Measurements from ENCODE around the gene PLEKHA6.

PLEKHA6 gene

DNA sequence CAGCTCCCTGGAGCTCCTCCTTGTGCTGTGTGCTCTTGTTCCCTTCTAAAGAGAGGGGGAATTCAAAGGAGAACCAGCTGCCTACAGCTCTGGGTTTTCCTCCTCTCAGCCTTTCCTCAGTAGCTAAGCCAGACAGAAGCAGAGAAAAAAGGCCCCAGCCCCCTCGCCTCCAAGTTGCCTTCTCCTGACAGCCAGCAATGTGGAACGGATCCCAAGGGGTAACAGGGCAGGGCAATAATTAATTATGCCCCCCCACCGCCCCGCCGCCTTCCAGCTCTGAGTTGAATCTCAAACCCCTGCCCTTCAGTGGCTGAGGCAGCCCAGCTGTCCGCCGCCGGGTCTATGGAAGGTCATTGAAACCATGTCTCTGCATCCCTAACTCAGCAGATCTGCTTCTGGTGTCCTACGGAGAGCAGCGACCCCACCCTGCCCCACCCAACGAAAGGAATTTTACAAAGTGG, 76.9 kb downstream of the PLEKHA6 start:
- DNase-seq, result no peak

GRCh38 chr1:204280099-204280961, 79.4 kb downstream of the PLEKHA6 start:
- no peak for DNase-seq

- no peak for DNase-seq
Measured at GRCh38 chr1:204278958-204279357, 80.8 kb downstream of the PLEKHA6 start.

DNA sequence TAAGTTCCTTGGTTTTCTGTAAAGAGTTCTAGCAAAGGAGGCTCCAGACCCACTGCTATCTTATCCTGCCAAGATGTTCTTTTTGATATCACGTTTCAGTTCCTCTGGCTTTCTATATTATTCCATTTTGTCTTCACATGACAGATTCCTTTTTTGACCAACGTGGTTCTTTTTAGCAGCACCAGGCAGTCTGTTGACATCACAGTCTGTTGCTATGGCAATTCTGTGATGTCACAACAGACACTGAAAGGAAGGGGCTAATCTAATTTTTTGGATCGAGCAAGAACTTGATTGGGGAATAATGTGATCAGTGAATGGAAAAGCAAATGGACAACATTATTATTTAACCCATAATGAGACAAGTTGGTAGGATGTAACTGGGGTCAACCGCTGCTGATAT, 81.5 kb downstream of the PLEKHA6 start:
- DNase-seq, result peak; percentile 45

DNA sequence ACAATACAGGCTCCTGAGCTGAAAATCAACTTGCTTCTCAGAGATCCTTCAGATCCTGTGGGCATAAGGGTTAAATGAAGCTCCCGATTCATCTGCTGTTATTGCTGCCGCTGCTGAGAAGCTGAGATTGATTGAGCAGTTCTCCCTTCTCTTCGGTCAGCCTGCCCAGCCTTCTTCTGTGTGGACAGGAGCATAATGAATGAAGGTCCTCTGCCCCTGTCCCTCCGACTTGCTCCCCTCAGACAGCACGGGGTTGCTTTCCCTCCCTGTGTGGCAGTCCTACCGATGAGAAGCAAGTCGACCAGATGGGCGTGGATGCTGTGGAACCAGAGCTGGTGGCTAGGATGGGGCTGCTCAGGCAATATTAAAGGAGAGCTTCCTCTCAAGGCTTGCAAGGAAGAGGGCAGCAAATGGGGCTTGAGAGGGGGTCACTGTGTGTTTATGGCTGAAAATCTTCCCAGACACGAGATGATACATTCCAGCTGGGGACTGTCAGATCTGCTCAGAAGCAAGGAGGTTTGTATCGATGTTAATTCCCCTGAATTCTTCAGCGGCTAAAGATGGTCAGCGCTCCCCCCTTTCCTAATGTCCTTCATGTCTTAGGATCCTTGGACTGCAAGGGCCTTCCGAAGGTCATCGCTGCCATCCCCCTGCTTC, 82.0 kb downstream of the PLEKHA6 start:
- no peak for DNase-seq

DNA sequence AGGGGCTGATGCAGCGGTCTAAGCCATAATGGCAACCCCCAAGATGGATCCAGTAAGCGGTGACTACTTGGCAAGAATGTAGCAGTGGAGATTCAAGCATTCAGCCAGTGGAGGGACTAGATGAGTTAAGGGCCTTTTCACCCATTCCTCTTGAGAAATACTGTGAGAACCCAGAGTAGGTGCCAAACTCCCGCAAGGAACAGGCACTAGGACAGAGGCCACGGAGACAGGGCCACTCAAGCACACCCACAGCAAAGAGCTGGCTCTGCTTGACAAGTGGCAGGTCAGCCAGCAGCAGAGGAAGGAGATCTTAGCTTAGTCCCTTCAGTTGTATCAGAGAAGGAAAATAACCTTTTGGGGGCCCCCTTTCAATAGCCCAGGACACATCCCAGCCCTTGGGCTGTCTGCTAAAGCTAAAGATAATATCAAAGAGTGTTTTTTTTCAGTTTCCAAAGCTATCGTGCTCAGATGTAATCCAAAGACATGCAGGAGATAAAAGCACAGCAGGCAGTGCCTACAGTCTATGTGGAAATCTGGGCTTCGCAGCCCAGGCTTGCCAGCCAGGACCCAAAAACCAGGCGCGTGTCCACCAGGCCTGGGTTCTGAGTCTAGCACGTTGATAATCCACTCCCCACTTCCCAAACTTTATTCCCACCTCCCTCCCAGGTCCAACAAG, 83.9 kb downstream of the PLEKHA6 start:
- DNase-seq, result no peak

DNA sequence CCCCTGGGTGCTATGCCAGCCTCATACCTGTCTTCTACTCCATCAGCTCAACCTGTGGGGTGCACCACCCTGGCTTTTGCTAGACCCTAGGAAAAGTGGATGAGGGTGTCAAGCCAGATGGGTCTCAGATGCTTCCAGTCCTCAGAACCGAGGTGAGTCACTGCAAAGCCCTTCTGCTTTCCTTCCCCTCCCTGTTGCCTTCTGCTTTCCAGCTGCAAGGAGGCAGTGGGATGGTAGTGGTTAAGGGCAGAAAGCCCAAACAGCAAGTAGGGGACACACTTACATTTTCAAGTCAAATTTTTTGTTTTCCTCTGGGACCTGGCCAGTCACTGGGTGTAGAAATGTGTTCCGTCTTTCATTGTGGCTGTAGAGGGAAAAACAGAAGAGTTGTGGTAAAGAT, 85.3 kb downstream of the PLEKHA6 start:
- no peak for DNase-seq

GRCh38 chr1:204272505-204272904, 87.2 kb downstream of the PLEKHA6 start:
- no peak for DNase-seq

- DNase-seq, result no peak
Measured at GRCh38 chr1:204271970-204272369, 87.8 kb downstream of the PLEKHA6 start.

DNA sequence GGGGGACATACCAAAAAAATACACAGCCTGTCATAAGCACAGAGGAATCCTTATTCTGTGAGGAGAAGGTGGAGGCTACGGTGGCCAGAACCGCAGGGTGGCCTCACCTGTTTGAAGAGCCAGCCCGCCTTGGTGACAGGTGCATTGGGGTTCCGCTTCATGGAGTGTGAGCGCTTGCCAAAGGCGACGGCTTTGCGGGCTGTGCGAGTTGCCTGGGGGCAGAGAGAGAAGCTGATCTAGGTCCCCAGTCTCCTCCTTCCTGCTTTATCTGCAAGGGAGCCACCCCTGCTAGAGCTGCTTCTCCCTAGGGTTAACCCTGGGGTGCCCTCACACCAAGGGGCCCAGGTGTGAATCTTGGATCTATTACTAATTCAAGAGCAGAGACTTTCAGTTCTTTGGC, 91.6 kb downstream of the PLEKHA6 start:
- peak; percentile 66 for DNase-seq

DNA sequence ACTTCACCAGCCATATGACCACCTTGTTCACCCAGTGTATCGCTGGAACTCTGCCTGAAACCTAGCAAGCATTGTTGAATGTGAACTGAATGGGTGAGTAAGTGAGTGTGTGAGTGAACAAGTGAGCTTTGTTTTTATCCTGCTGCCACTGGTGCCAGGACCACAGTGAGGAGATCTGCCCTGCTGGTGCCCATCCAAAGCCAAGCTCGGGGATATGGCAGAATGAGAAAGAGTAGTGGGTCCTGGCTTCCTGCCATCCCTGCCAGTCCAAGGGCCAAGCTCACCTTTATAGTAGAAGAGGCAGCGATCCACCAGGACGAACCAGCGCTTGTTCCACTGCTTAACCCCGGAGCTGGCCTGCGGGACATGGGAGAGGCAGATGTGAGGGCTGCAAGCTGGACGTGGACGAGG, 92.5 kb downstream of the PLEKHA6 start:
- no peak for DNase-seq

- peak; percentile 91 for DNase-seq
Measured at GRCh38 chr1:204266504-204267034, 93.2 kb downstream of the PLEKHA6 start.

DNA sequence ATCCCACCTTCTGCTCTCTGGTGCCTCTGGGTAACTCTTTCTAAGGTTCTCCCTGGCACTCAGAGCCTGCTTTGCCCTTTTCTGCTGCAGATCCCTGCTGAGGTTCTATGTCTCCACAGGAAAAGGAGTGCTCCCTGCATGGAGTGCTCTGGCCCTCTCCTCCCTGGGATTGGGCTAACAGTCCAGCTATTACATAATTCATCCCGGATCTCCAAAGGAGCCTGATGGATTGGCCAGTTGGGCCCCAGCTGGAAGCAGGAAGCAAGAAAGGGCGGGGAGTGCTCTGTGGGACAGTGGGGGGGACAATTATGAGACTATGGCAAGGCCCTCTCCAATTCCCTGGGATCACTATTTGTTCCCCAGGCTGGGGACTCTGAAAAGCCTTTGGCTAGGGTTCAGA, 94.1 kb downstream of the PLEKHA6 start:
- DNase-seq, result peak; percentile 24

DNA sequence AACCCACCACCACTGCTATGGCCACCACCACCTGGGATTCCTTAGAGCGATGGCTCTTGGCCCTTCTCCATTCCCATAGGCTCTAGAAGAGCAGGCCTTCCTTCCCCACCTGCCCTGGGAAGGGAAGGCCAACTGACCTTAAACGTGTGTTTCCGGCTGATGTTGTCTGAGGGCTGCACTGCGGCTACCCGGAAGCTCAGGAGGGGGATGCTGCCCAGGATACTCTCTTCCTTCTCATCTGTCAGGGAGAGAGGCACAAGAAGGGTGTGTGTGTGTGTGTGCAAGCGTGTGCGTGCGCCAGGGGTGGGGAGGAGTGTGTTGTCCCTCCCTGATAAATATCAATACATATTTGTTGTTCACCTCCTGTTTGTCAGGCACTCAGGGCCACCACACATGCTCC, 94.9 kb downstream of the PLEKHA6 start:
- DNase-seq, result no peak

DNA sequence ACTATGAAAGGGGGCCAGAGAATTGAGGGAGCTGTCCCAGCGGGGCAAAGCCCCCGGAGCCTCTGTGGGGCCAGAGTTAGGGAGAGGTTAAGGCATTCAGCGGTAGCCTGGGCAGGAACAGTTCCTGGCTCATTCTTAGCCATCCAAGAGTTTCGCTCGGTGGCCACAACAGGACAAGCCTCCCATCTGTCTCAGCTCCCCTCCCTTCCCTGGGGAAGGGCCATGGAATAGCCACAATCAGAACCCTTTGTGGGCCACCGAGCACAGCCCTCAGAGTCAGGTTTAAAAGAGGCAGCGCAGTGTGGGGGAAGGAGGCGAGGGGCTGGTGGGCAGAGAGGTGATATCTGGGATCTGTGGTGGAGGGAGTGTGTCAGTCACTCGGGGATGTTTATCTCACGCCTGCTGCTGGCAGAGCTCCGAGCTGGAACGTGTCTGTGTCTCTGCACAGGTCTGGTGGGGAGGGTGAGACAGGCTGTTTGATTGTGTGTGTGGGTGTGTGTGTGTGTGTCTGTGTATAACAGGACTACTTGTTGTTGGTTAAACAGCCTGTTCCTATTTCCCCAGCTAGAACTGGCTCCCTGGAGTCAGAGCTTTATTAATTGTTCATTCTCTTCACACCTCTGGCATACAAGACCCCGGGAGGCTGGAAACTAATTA, 96.3 kb downstream of the PLEKHA6 start:
- DNase-seq, result no peak

- no peak for DNase-seq
Measured at GRCh38 chr1:204262506-204263253, 97.0 kb downstream of the PLEKHA6 start.

DNA sequence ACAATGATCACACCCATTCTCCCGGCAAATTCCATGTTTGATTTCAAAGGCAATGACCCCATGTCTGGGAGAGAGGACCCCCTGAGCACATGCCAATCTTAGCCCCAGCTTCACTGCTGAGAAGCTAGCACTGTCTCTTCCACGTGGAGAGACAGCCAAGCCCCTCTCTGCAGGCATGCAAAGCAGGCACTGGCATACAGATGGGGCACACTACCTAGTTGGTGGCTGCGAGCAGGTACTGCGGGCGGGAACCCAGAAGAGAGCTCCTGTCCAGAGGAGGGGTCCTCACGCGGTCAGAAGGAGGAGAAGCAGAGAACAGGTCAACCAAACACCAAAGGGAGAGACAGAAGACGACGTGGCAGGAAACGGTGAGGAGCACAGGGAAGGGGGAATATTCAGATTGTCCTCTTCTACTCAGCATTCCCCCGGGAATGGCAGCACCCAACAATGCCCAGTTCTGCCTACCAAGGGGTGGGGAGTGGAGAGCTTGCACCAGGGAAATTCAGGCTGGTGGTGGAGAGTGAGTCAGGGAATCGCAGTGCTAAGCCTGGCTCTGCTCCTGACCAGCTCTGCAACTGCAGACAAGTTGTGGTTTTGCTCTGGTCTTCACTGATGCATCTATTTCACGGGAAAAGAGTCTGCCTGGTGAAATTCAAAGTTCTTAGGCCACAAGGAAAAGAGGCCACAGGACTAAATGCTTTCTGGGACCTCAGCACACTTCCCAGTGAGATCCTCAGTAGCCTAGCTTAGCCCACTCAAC, 97.8 kb downstream of the PLEKHA6 start:
- no peak for DNase-seq

DNA sequence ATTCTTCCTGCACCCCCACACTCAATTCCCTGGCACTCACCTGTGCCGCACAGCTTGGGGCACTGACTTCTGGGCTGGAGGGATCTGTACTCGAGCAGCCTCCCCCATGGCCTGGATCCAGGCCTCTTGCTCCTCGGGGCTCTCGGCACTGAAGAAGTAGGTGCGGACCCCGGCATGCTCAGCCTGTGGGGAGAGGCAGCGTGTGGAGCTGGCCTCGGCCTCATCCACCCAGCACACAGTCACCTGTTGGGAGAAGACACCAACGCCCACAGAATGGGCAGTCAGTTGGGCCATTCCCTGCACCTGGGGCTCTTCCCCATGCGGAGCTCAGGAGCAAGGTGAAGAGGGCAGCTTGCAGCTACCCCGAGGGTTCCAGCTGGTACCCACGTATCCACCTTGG, 98.5 kb downstream of the PLEKHA6 start:
- no peak for DNase-seq

DNA sequence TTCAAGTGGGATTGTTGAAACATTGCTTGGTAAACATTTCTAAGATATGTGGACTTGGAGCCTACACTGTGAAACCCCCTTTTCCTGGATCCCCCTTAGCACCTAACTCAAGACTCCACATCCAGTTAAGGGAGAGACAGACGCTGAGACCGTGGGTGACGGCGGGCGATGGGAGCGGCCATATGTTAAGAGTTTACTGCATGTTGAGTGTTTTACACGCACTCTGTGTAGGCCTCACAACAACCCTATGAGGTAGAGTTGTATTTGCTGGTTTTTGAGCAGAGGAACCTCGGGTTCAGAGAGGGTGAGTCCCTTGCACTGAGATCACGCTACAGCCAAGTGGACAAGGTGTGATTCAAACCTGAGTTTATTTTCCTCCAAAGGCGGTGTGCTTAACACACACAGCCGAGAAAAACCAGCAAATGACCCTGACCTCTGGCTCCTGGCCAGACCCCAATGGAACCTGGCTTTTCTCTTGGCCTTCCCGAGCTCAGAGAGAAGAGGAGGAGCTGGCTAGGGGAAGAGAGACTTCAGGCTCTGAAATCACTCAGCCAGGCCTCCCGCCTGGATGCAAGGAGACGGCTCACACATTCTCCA, 99.0 kb downstream of the PLEKHA6 start:
- no peak for DNase-seq

- no peak for DNase-seq
Measured at GRCh38 chr1:204259782-204260181, 99.9 kb downstream of the PLEKHA6 start.

GRCh38 chr1:204259196-204259595, 100.5 kb downstream of the PLEKHA6 start:
- no peak for DNase-seq

Measured in DMS53 (cell line).